IMR-90 (cell line): ENCODE data around the gene SLC22A7. TPM values are rescaled to one million over a fixed set of nuclear protein-coding genes. Genes with fewer than 3 reads are reported as not detected.

Experiments
- ATAC-seq: fragments of 200-7000 bp; cut with Tn5 transposase; 2 replicates; pipeline ENCODE4 v1.9.1; 2020; ENCODE audit warnings: low read depth, mild to moderate bottlenecking, moderate library complexity
- BruUV-seq: library from RNA; stranded (reverse); fragments of 400-500 nt; replicated peaks from 2 replicates; lab custom pipeline; 2021; lab: Mats Ljungman, UMichigan
- CTCF ChIA-PET: fragments of 300-600 bp; formaldehyde crosslinking; extraction: SDS; loops from one replicate; lab custom pipeline; 2021; ENCODE audit warnings: antibody characterized with exemption; lab: Yijun Ruan, JAX
- POLR2A ChIA-PET: fragments of 300-600 bp; sonication (Branson Sonifier 250); formaldehyde crosslinking; loops from one replicate; lab custom pipeline; 2022; ENCODE audit warnings: antibody characterized with exemption; ENCODE audit not compliant: unreplicated experiment; lab: Charles Lee
- DNase-seq: peaks from one replicate; pipeline ENCODE4 v3.0.0; 2013
- H2AFZ ChIP-seq: replicated peaks from 2 replicates; pipeline ENCODE3; 2013; ENCODE audit warnings: low read length, mild to moderate bottlenecking; ENCODE audit not compliant: poor library complexity
- H2AK5ac ChIP-seq: 2 replicates; pipeline ENCODE4 v1.6.1; 2013; ENCODE audit warnings: low read depth, low read length, inconsistent platforms
- H2AK9ac ChIP-seq: replicated peaks from 2 replicates; pipeline ENCODE3; 2013; ENCODE audit warnings: mild to moderate bottlenecking, low read depth, low read length, moderate library complexity; ENCODE audit not compliant: poor library complexity
- H2BK120ac ChIP-seq: 2 replicates; pipeline ENCODE4 v1.6.1; 2013; ENCODE audit warnings: low read depth, low read length, inconsistent platforms
- H2BK15ac ChIP-seq: 3 replicates; pipeline ENCODE4 v1.6.1; 2013; ENCODE audit warnings: low read depth, low read length, inconsistent platforms
- H2BK20ac ChIP-seq: 2 replicates; pipeline ENCODE4 v1.6.1; 2013; ENCODE audit warnings: low read depth, mild to moderate bottlenecking, inconsistent platforms, low read length, moderate library complexity
- H2BK5ac ChIP-seq: 2 replicates; pipeline ENCODE4 v1.6.1; 2013; ENCODE audit warnings: mild to moderate bottlenecking, low read depth, low read length, inconsistent platforms; ENCODE audit not compliant: poor library complexity, severe bottlenecking
- H3K14ac ChIP-seq: replicated peaks from 2 replicates; pipeline ENCODE4 v1.6.1; 2013; ENCODE audit warnings: low read depth, low read length, inconsistent platforms
- H3K18ac ChIP-seq: 2 replicates; pipeline ENCODE4 v1.6.1; 2013; ENCODE audit warnings: low read depth, low read length, control low read depth
- H3K23ac ChIP-seq: 2 replicates; pipeline ENCODE4 v1.6.1; 2013; ENCODE audit warnings: low read depth, low read length, inconsistent platforms
- H3K27ac ChIP-seq: 2 replicates; pipeline ENCODE4 v1.5.1; 2013; ENCODE audit warnings: mild to moderate bottlenecking, control low read depth, low read length; ENCODE audit not compliant: insufficient read depth
- H3K27me3 ChIP-seq: 2 replicates; pipeline ENCODE4 v1.6.1; 2013; ENCODE audit warnings: low read length; ENCODE audit not compliant: control insufficient read depth, insufficient read depth
- H3K36me3 ChIP-seq: 2 replicates; pipeline ENCODE4 v1.6.1; 2013; ENCODE audit warnings: low read length, mixed read lengths; ENCODE audit not compliant: control insufficient read depth, insufficient read depth
- H3K4ac ChIP-seq: 2 replicates; pipeline ENCODE4 v1.6.1; 2013; ENCODE audit warnings: low read depth, low read length, inconsistent platforms
- H3K4me1 ChIP-seq: 2 replicates; pipeline ENCODE4 v1.6.1; 2013; ENCODE audit warnings: low read length, mixed read lengths; ENCODE audit not compliant: control insufficient read depth, insufficient read depth
- H3K4me2 ChIP-seq: 2 replicates; pipeline ENCODE4 v1.6.1; 2013; ENCODE audit warnings: low read depth, mild to moderate bottlenecking, control low read depth, low read length, moderate library complexity
- H3K4me3 ChIP-seq: 2 replicates; pipeline ENCODE4 v1.5.1; 2013; ENCODE audit warnings: low read depth, mild to moderate bottlenecking, control low read depth, low read length, moderate library complexity; ENCODE audit not compliant: insufficient read depth
- H3K56ac ChIP-seq: 2 replicates; pipeline ENCODE4 v1.6.1; 2013; ENCODE audit warnings: low read length, inconsistent platforms; ENCODE audit not compliant: insufficient read depth; ENCODE audit errors: extremely low read depth
- H3K79me1 ChIP-seq, 2 experiments: 2 replicates each; pipeline ENCODE4 v1.6.1; 2013; ENCODE audit warnings: low read length in 2 of 2, inconsistent platforms in 1 of 2, low read depth in 1 of 2
- H3K9ac ChIP-seq: 2 replicates; pipeline ENCODE4 v1.6.1; 2013; ENCODE audit warnings: low read depth, low read length, control low read depth
- H3K9me1 ChIP-seq: 2 replicates; pipeline ENCODE4 v1.6.1; 2013; ENCODE audit warnings: low read length, inconsistent platforms; ENCODE audit not compliant: insufficient read depth
- H3K9me3 ChIP-seq: 2 replicates; pipeline ENCODE4 v1.6.1; 2013; ENCODE audit warnings: low read length; ENCODE audit not compliant: control insufficient read depth, insufficient read depth
- H4K20me1 ChIP-seq: 2 replicates; pipeline ENCODE4 v1.6.1; 2013; ENCODE audit warnings: low read length, inconsistent platforms; ENCODE audit not compliant: insufficient read depth
- H4K5ac ChIP-seq: 2 replicates; pipeline ENCODE4 v1.6.1; 2013; ENCODE audit warnings: mild to moderate bottlenecking, low read depth, low read length, control low read depth
- H4K8ac ChIP-seq, 2 experiments: 2 replicates each; pipeline ENCODE4 v1.6.1; 2013; ENCODE audit warnings: low read depth in 2 of 2, low read length in 2 of 2, control low read depth in 1 of 2, inconsistent platforms in 1 of 2
- H4K91ac ChIP-seq: 2 replicates; pipeline ENCODE4 v1.6.1; 2013; ENCODE audit warnings: low read depth, low read length, inconsistent platforms; ENCODE audit not compliant: insufficient read depth
- BHLHE40 ChIP-seq: fragments of 150-350 bp; IDR thresholded peaks from 2 replicates; pipeline ENCODE4 v1.6.1; 2016; ENCODE audit warnings: mild to moderate bottlenecking, low read depth, low read length
- CEBPB ChIP-seq: IDR thresholded peaks from 2 replicates; pipeline ENCODE4 v1.6.1; 2012; ENCODE audit warnings: low read depth, low read length, improper control_type of control experiment
- CHD1 ChIP-seq: IDR thresholded peaks from 2 replicates; pipeline ENCODE4 v1.6.1; 2012; ENCODE audit warnings: low read depth, low read length, improper control_type of control experiment
- FOS ChIP-seq: fragments of 150-350 bp; IDR thresholded peaks from 2 replicates; pipeline ENCODE4 v1.6.1; 2016; ENCODE audit warnings: low read depth, low read length
- MAZ ChIP-seq: IDR thresholded peaks from 2 replicates; pipeline ENCODE4 v1.6.1; 2012; ENCODE audit warnings: low read depth, mild to moderate bottlenecking, low read length, improper control_type of control experiment, moderate library complexity, borderline replicate concordance
- MXI1 ChIP-seq: IDR thresholded peaks from 2 replicates; pipeline ENCODE4 v1.6.1; 2012; ENCODE audit warnings: low read depth, mild to moderate bottlenecking, low read length, moderate library complexity, borderline replicate concordance
- NFE2L2 ChIP-seq: fragments of 150-350 bp; IDR thresholded peaks from 2 replicates; pipeline ENCODE4 v1.6.1; 2016; ENCODE audit warnings: low read depth, mild to moderate bottlenecking, low read length
- POLR2A ChIP-seq: IDR thresholded peaks from 2 replicates; pipeline ENCODE4 v1.6.1; 2012; ENCODE audit warnings: mild to moderate bottlenecking, low read depth, low read length
- RAD21 ChIP-seq: IDR thresholded peaks from 2 replicates; pipeline ENCODE4 v1.6.1; 2012; ENCODE audit warnings: low read length, improper control_type of control experiment
- RCOR1 ChIP-seq: IDR thresholded peaks from 2 replicates; pipeline ENCODE4 v1.6.1; 2012; ENCODE audit warnings: mild to moderate bottlenecking, low read length, improper control_type of control experiment; ENCODE audit not compliant: insufficient replicate concordance
- RFX5 ChIP-seq: IDR thresholded peaks from 2 replicates; pipeline ENCODE4 v1.8.0; 2012; ENCODE audit warnings: low read depth, mild to moderate bottlenecking, low read length, moderate library complexity
- SMC3 ChIP-seq: fragments of 150-350 bp; IDR thresholded peaks from 2 replicates; pipeline ENCODE4 v1.6.1; 2016; ENCODE audit warnings: low read depth, mild to moderate bottlenecking, antibody characterized with exemption, low read length, moderate library complexity
- WGBS, 2 experiments: methylation state at CpG; one replicate each; pipeline versions ENCODE4 v1.1.5 to v1.1.7; 2013; ENCODE audit warnings: missing lambda C conversion rate in 2 of 2; ENCODE audit not compliant: insufficient read length in 1 of 2; ENCODE audit errors: extremely low coverage in 2 of 2; 5-methylcytosine and 5-hydroxymethylcytosine counted together
- dilution Hi-C: fragments of 300-500 bp; cut with HindIII; formaldehyde crosslinking; loops from one replicate; pipeline ENCODE4 v1.14.3; 2018; ENCODE audit warnings: low sequenced_read_pairs; ENCODE audit not compliant: unreplicated experiment
- in situ Hi-C: fragments of 300-500 bp; cut with MboI; formaldehyde crosslinking; loops from 3 replicates; pipeline ENCODE4 v1.14.3; 2019; ENCODE audit warnings: low sequenced_read_pairs, inconsistent platforms, mixed read lengths
- intact Hi-C: fragments of 100-400 bp; cut with micrococcal nuclease; formaldehyde crosslinking; loops from 2 replicates; pipeline ENCODE4 v1.10.0; 2022
- polyA plus RNA-seq, 3 experiments: library from polyadenylated mRNA; depleted of rRNA; stranded (reverse); fragments of >200 nt; gene quantifications; 2 replicates each; pipeline ENCODE4 v1.2.3, GENCODE V29; 2012; ENCODE audit warnings: low replicate concordance in 1 of 3
- total RNA-seq: library from RNA; depleted of rRNA; stranded (reverse); fragments of >200 nt; gene quantifications from 2 replicates; pipeline ENCODE4 v1.2.3, GENCODE V29; 2012
- TF ChIP-seq, protein P1 (sequence below): conservative IDR thresholded peaks from 2 replicates; pipeline ENCODE4 v1.5.1; 2012; ENCODE audit warnings: mild to moderate bottlenecking, low read depth, low read length, improper control_type of control experiment
- TF ChIP-seq, protein P2 (sequence below): fragments of 150-350 bp; IDR thresholded peaks from 2 replicates; pipeline ENCODE4 v1.6.1; 2017; ENCODE audit warnings: mild to moderate bottlenecking, antibody characterized with exemption, low read length, low read depth
- TF ChIP-seq, protein P3 (sequence below): fragments of 150-350 bp; IDR thresholded peaks from 2 replicates; pipeline ENCODE4 v1.6.1; 2016; ENCODE audit warnings: low read depth, mild to moderate bottlenecking, low read length, moderate library complexity, borderline replicate concordance

SLC22A7 gene
- total and polyA plus RNA-seq, 2 of the 4 experiments (the other 2 are of a cell fraction) = not detected

DNA sequence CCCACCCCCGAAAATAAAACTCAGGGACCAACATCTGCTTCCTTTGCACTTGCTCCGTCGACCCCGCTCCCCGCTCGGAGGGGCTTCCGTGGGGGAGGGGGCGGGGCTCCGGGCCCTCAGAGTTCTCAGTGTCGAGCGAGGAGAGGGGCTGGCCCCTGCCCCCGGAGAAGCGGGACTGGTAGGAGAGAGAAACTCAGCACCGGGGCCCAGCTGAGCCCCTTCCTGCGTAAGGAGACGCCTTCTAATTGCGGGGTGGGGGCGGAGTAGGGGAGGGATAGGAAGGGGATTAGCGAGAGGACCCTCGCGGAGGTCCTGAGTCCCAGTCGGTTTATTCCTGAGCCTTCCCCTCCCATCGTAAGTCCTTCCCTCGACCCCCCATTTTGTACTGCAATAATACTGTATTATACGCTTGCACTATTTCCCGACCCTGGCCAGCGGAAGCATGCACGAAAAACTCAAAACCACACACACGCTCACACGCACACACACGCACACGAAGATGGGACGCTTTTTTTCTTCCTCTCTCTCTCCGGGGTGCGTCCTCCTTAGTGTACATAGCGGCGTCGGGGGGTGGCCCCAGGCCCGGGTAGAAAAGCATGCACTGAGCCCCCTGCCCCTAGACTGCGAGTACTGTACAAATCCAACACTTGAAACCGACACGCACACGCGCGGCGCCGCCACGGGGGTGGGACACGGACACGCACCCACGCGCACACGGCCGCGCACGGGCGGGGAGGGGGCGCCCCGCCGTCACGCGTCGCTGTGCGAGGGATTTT is 22.1 kb upstream of the SLC22A7 start:
- ChIA-PET CTCF (interaction anchor here (0.6 kb wide), 1 partner anchor 204 kb away, joined by 4 read pairs; no protein-coding TSS in a partner anchor), POLR2A (no interaction called here)
- Histone ChIP-seq H3K23ac (no peak overlapping the region), H2AFZ (peak overlapping the region; percentile 19), H2BK120ac (no peak overlapping the region), H3K27ac (no peak overlapping the region), H3K9ac (no peak overlapping the region), H4K8ac (no peak overlapping the region), H4K20me1 (no peaks in the 10 kb centered on the region; the same call in 1 of the 2 replicates), H3K56ac (no peak overlapping the region), H2BK15ac (no peak overlapping the region), H2BK20ac (no peak overlapping the region), H3K4ac (no peak overlapping the region), H3K14ac (no peak overlapping the region), H3K79me1 (no peaks in the 10 kb centered on the region), H2AK9ac (peak overlapping the region; percentile 24), H2AK5ac (no peak overlapping the region), H3K4me2 (no peak overlapping the region), H3K18ac (no peak overlapping the region), H3K4me3 (no peak overlapping the region), H3K9me1 (peaks cover 6% of the 10 kb centered on the region; the same call in 1 of the 2 replicates), H3K36me3 (no peaks in the 10 kb centered on the region), H3K27me3 (peaks cover 48% of the 10 kb centered on the region), H4K5ac (no peak overlapping the region), H4K91ac (no peak overlapping the region), H2BK5ac (no peak overlapping the region), H3K9me3 (no peaks in the 10 kb centered on the region), H3K4me1 (peaks cover 10% of the 10 kb centered on the region)
- DNase-seq (no peak), ATAC-seq (no peak)
- intact Hi-C loops (no loop called here), dilution Hi-C loops (no loop called here), in situ Hi-C loops (no loop called here)
- 38% methylated on average over 21 of the region's 64 CpGs; no CpG with 5 or more reads in 1 of the 2 experiments for WGBS, 2 experiments
- BruUV-seq = no TSS peak
- TF ChIP-seq CEBPB (no peak), CHD1 (no peak), FOS (no peak), RFX5 (no peak), POLR2A (no peak), MAZ (no peak), RAD21 (no peak), RCOR1 (no peak), BHLHE40 (no peak), NFE2L2 (no peak), SMC3 (no peak), MXI1 (no peak)
- TF ChIP-seq, protein P1, sequence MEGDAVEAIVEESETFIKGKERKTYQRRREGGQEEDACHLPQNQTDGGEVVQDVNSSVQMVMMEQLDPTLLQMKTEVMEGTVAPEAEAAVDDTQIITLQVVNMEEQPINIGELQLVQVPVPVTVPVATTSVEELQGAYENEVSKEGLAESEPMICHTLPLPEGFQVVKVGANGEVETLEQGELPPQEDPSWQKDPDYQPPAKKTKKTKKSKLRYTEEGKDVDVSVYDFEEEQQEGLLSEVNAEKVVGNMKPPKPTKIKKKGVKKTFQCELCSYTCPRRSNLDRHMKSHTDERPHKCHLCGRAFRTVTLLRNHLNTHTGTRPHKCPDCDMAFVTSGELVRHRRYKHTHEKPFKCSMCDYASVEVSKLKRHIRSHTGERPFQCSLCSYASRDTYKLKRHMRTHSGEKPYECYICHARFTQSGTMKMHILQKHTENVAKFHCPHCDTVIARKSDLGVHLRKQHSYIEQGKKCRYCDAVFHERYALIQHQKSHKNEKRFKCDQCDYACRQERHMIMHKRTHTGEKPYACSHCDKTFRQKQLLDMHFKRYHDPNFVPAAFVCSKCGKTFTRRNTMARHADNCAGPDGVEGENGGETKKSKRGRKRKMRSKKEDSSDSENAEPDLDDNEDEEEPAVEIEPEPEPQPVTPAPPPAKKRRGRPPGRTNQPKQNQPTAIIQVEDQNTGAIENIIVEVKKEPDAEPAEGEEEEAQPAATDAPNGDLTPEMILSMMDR = no peak
- TF ChIP-seq, protein P2, sequence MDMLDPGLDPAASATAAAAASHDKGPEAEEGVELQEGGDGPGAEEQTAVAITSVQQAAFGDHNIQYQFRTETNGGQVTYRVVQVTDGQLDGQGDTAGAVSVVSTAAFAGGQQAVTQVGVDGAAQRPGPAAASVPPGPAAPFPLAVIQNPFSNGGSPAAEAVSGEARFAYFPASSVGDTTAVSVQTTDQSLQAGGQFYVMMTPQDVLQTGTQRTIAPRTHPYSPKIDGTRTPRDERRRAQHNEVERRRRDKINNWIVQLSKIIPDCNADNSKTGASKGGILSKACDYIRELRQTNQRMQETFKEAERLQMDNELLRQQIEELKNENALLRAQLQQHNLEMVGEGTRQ = no peak
- TF ChIP-seq, protein P3, sequence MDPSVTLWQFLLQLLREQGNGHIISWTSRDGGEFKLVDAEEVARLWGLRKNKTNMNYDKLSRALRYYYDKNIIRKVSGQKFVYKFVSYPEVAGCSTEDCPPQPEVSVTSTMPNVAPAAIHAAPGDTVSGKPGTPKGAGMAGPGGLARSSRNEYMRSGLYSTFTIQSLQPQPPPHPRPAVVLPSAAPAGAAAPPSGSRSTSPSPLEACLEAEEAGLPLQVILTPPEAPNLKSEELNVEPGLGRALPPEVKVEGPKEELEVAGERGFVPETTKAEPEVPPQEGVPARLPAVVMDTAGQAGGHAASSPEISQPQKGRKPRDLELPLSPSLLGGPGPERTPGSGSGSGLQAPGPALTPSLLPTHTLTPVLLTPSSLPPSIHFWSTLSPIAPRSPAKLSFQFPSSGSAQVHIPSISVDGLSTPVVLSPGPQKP = no peak
